ENCODE data around the gene CHRNE.

The CHRNE gene

DNA sequence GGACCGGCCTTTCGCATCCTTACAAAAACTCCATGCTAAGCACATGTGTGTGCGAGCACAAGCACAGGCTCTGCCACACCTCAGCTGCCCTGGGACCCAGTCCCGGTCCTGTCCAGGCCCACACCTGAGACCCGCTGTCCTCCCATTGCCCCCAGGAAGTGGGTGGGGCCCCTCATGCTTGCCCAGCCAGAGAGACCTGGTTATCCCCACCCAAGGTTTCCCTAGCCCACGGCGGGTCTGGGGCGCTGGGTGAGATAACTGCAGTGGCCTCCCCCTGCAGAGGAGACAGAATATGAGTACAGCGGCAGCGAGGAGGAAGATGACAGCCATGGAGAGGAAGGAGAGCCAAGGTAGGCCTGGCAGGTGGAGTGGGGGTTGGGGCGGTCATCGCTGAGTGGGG is 16.1 kb downstream of the CHRNE start:
- ChIA-PET POLR2A (no interaction called here), CTCF (interaction anchor here (4.3 kb wide), 1 partner anchor 320 kb away, joined by 22 read pairs; no protein-coding TSS in a partner anchor)
- no peak for DNase-seq (ENCODE audit: extremely low spot score)
- TF ChIP-seq, protein P1, sequence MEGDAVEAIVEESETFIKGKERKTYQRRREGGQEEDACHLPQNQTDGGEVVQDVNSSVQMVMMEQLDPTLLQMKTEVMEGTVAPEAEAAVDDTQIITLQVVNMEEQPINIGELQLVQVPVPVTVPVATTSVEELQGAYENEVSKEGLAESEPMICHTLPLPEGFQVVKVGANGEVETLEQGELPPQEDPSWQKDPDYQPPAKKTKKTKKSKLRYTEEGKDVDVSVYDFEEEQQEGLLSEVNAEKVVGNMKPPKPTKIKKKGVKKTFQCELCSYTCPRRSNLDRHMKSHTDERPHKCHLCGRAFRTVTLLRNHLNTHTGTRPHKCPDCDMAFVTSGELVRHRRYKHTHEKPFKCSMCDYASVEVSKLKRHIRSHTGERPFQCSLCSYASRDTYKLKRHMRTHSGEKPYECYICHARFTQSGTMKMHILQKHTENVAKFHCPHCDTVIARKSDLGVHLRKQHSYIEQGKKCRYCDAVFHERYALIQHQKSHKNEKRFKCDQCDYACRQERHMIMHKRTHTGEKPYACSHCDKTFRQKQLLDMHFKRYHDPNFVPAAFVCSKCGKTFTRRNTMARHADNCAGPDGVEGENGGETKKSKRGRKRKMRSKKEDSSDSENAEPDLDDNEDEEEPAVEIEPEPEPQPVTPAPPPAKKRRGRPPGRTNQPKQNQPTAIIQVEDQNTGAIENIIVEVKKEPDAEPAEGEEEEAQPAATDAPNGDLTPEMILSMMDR (IDR thresholded peaks at IDR 0.05; ENCODE audit: control extremely low read depth, extremely low read depth, low read depth, missing control alignments): no peak

DNA sequence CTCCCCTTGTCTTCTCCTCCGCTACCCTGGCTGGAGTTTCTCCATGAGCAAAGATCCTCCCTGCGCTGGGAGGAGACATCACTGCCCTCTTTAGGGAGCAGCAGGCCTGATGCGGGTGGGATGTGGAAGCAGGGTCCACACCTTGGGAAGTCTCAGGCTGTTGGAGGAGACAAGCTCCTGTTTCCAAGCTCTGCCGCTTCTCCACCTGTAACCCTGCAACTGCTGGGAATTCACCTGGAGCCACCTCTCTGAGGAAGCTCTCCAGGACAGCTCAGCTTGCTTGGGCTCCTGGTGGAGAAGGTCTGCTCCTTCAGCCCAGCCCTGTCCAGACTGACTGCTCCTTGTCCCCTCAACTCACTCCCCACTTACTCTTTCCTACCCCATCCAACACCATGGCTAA is 18.4 kb downstream of the CHRNE start:
- no peak for DNase-seq (ENCODE audit: extremely low spot score)
- ChIA-PET POLR2A (no interaction called here), CTCF (interaction anchor here (1.6 kb wide), 1 partner anchor 16 kb away, joined by 4 read pairs; no protein-coding TSS in a partner anchor)
- TF ChIP-seq, protein P1 (IDR thresholded peaks at IDR 0.05; ENCODE audit: control extremely low read depth, extremely low read depth, low read depth, missing control alignments): no peak

DNA sequence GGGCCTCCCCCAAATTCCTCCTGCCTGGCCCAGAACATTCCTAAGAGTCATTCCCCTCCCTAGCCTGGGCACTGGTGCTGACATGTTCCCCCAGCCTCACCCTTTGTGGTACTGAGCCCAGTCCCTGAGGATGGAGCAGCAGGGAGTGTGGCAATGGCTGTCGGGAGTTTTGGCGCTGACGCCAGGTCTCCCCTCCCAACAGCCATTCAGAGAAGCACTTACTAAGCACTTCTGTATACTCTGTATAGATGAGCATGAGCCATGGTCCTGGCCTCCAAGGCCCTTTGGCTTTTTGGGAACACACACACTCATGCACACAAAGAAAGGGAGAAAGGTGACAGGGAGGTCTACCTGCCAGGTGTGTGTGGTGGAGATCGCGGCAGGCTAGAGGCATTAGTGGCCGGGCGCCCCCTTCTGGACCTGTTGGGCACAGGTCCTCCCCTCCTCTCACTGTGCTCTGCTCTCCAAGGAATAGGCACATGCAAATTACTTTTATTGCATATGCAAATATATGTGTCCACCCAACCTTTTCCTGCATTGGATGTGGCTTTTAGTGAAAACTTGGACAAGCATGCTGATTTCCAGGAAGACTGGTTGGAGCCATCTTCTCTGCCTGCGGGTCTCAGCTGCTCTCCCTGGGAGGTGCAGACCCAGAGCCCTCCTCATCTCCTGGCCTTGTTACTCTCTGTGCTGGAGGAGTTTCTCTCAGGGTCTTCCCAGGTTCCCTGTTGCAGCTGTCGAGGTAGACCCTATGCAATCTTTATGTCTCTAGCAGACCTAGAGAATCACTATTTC is 20.9 kb downstream of the CHRNE start:
- DNase-seq (ENCODE audit: extremely low spot score): peak; percentile 79
- POLR2A ChIA-PET: no interaction called here
- TF ChIP-seq, protein P1 (IDR thresholded peaks at IDR 0.05; ENCODE audit: control extremely low read depth, extremely low read depth, low read depth, missing control alignments): peak; percentile 81
- CTCF ChIA-PET: interaction anchor here (0.6 to 3.6 kb wide), 20 partner anchors 8 to 315 kb away, joined by 3 to 15 read pairs (median 5); partner anchors contain the start of genes ARRB2, C17orf107, MED11 and PLD2

DNA sequence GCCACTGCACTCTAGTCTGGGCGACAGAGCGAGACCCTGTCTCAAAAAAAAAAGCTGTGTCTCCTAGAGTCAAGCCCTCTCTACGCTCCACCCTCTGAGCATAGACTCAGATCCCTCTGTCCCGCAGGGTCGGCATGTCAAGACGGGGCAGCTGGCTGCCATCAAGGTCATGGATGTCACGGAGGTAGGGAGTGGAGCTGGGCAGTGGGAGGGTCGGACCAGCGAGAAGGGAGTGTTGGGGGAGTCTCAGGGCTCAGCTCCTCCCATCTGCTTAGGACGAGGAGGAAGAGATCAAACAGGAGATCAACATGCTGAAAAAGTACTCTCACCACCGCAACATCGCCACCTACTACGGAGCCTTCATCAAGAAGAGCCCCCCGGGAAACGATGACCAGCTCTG is 22.0 kb downstream of the CHRNE start:
- TF ChIP-seq, protein P1 (IDR thresholded peaks at IDR 0.05; ENCODE audit: control extremely low read depth, extremely low read depth, low read depth, missing control alignments): no peak
- CTCF ChIA-PET: interaction anchor here (0.8 to 3.6 kb wide), 20 partner anchors 9 to 314 kb away, joined by 3 to 15 read pairs (median 5); partner anchors contain the start of genes ARRB2, C17orf107, CHRNE and MED11
- POLR2A ChIA-PET: no interaction called here
- no peak for DNase-seq (ENCODE audit: extremely low spot score)

DNA sequence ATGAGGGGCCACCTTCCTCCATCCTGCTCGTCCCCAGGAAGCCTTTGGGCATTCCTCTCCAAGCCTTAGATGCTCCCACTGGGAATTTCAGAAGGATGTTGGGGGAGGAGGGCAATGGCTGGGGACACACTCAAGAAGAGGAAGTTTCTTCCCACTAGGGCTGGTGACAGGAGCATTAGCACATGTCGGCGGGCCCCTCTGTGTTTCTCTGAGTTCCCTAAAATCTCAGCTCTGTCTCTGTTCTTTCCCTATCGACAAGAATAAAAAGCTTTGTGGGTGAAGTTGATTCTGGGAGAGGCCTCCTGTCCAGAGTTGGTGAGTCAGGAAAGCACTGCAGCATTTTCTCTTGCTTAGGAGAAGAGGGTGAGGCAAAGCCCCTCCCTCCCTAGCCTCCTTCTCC is 23.3 kb downstream of the CHRNE start:
- ChIA-PET CTCF (interaction anchor here (0.8 to 3.6 kb wide), 3 partner anchors 10 to 89 kb away, joined by 4 to 15 read pairs (median 8); no protein-coding TSS in a partner anchor), POLR2A (no interaction called here)
- no peak for DNase-seq (ENCODE audit: extremely low spot score)
- TF ChIP-seq, protein P1 (IDR thresholded peaks at IDR 0.05; ENCODE audit: control extremely low read depth, extremely low read depth, low read depth, missing control alignments): no peak

DNA sequence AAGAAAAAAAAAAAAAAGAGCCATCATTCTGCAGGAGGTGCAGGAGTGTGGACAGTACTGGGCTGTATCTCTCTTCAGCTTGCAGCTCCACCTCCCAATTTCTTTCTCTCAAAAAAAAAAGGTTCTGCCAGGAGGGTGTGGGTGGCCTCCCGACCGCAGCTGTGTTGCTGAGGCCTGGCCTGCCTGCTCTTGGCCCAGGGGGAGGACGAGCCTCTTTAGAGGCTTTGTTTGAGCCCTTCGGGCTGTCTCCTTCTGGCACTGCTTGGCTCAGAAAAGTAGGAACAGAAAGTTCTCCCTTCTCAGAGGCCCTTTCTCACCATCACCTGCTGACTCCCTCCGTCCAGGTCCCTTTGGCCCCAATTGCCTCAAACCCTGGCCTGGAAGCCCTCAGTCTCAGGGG is 25.8 kb downstream of the CHRNE start:
- CTCF ChIA-PET: no interaction called here
- DNase-seq (ENCODE audit: extremely low spot score): no peak
- POLR2A ChIA-PET: no interaction called here
- TF ChIP-seq, protein P1 (IDR thresholded peaks at IDR 0.05; ENCODE audit: control extremely low read depth, extremely low read depth, low read depth, missing control alignments): no peak
